HEK293 (cell line): ENCODE results near the gene PPP4R2.

Source experiments
- BCL11B ChIP-seq: fragments of 450-650 bp; formaldehyde crosslinking; IDR thresholded peaks from 2 replicates; pipeline ENCODE4 v1.5.1; 2016; ENCODE audit warnings: low read depth, missing biosample characterization, missing genetic modification characterization
- PATZ1 ChIP-seq: fragments of 450-650 bp; formaldehyde crosslinking; IDR thresholded peaks from 2 replicates; pipeline ENCODE4 v1.5.1; 2016; ENCODE audit warnings: missing biosample characterization, missing genetic modification characterization
- ZFP37 ChIP-seq: fragments of 450-650 bp; formaldehyde crosslinking; IDR thresholded peaks from 2 replicates; pipeline ENCODE4 v1.5.1; 2016; ENCODE audit warnings: missing biosample characterization, missing genetic modification characterization
- ZNF501 ChIP-seq: fragments of 450-650 bp; formaldehyde crosslinking; IDR thresholded peaks from 2 replicates; pipeline ENCODE4 v1.5.1; 2016; ENCODE audit warnings: missing biosample characterization, missing genetic modification characterization
- TF ChIP-seq, protein P1 (sequence below): fragments of 450-650 bp; formaldehyde crosslinking; IDR thresholded peaks from 2 replicates; pipeline ENCODE4 v1.5.1; 2016; ENCODE audit warnings: missing biosample characterization, missing genetic modification characterization

GRCh38 chr3:73056845-73057150, 60.2 kb downstream of the PPP4R2 start:
- TF ChIP-seq, protein P1, sequence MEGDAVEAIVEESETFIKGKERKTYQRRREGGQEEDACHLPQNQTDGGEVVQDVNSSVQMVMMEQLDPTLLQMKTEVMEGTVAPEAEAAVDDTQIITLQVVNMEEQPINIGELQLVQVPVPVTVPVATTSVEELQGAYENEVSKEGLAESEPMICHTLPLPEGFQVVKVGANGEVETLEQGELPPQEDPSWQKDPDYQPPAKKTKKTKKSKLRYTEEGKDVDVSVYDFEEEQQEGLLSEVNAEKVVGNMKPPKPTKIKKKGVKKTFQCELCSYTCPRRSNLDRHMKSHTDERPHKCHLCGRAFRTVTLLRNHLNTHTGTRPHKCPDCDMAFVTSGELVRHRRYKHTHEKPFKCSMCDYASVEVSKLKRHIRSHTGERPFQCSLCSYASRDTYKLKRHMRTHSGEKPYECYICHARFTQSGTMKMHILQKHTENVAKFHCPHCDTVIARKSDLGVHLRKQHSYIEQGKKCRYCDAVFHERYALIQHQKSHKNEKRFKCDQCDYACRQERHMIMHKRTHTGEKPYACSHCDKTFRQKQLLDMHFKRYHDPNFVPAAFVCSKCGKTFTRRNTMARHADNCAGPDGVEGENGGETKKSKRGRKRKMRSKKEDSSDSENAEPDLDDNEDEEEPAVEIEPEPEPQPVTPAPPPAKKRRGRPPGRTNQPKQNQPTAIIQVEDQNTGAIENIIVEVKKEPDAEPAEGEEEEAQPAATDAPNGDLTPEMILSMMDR (tag by site-specific recombination) = no peak
- no peak for TF ChIP-seq ZFP37 (tag by site-specific recombination)
- TF ChIP-seq BCL11B (tag by site-specific recombination) = no peak
- TF ChIP-seq PATZ1 (tag by site-specific recombination) = no peak
- TF ChIP-seq ZNF501 (tag by site-specific recombination) = no peak
